ENCODE data around the gene PYGB.

PYGB gene

DNA sequence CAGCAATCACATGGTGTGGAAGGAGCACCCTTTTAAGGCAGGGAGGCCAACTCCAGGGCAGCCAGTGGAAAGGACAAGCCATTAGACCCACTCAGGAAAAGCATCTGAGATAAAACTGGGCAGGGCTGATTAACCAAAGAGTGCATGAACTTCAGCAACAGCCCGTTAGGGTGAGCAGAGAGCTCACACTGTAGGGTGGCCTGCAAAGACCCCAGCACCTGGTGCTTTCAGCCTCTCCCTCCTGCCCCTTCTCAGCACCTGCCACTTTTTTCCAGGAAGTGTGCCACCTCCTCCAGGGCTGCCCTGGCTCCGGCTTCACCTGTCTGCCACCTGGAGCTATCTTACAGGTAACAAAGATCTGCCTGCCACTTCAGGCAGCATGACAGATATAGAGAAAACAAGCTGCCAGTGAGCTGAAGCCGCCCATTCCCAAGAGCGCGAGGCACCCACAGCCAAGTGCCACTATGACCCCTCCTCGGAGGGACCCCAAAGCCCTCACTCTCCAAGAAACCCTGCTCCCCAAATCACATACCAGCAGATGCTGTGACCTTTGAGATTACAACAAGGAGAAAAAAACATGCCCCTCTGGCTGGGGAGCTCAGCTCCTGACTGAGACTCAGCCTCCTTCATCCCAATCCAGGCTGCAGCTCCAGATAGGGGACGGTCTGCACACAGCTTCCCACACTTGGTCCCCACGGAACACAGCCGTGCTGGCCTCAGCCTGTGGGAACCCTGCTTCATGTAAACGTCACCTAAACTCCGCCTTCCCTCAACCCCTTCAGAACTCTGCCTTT lies 71.6 kb downstream of the PYGB start:
- TF ChIP-seq, protein P1, sequence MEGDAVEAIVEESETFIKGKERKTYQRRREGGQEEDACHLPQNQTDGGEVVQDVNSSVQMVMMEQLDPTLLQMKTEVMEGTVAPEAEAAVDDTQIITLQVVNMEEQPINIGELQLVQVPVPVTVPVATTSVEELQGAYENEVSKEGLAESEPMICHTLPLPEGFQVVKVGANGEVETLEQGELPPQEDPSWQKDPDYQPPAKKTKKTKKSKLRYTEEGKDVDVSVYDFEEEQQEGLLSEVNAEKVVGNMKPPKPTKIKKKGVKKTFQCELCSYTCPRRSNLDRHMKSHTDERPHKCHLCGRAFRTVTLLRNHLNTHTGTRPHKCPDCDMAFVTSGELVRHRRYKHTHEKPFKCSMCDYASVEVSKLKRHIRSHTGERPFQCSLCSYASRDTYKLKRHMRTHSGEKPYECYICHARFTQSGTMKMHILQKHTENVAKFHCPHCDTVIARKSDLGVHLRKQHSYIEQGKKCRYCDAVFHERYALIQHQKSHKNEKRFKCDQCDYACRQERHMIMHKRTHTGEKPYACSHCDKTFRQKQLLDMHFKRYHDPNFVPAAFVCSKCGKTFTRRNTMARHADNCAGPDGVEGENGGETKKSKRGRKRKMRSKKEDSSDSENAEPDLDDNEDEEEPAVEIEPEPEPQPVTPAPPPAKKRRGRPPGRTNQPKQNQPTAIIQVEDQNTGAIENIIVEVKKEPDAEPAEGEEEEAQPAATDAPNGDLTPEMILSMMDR (IDR thresholded peaks at IDR 0.05) = no peak
- no peak for TF ChIP-seq ZFX (IDR thresholded peaks at IDR 0.05; ENCODE audit: borderline replicate concordance)
- no peak overlapping the region for H3K27ac ChIP-seq

DNA sequence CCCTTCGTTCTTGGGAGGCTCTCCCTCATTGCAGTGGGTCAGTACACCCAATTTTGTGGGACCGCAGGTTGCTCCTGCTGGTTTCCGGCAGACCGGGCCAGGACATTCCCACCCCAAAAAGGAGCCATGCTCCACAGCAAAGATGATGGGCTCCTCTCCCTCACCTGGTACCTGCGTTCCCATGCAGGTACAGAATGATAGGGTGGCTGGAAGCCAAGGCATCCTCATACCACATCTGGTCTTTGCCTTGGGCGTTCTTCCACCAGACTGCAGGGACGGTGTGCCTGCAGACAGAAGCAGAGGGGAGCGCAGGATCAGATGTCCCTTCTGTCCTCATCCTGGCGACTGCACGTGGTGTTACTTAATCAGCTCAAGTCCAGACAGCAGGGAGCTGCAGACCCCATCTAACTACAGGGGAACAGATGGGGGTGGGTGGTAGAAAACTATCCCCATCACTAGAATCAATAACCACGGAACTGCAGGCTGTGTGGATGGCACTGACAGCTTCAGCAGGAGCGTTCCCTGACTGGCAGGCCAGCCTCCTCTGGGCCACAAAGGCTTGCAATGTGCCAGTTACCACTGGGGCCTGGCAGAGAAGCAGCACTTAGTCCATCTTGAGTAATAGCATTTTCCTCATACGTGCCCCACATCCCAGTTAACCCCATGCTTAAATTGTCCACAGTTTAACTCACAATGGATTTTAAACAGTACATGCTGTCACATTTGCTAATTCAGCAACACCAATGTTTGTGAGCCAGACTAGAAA lies 72.3 kb downstream of the PYGB start:
- no peak overlapping the region for H3K27ac ChIP-seq
- TF ChIP-seq, protein P1 (IDR thresholded peaks at IDR 0.05) = no peak
- TF ChIP-seq ZFX (IDR thresholded peaks at IDR 0.05; ENCODE audit: borderline replicate concordance) = no peak

DNA sequence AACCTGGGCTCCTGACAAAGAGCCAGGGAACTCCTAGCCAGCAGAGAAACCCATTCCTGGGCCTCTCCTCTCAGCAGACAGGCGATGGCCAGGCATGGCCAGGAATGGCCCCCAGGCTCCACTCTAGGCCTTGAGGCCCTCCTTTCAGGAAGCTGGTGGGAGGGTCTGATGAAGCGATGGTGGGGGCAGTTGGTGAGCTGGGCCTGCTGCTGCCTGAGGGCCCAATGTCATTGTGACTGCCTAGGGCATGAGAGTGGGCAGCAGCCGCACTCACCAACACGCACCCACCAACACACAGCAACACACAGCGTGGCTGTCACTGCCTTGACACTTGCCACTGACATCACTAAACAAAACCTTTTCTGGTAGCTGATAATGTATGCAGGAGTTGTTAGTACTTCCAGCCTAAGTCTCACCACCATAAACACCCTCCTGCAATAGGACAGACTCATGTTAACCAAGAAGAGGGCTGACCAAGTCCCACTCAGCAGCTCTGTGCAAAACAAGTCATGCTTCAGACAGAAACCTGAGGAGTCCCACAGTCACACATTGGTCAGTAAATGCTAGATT lies 73.5 kb downstream of the PYGB start:
- TF ChIP-seq, protein P1 (IDR thresholded peaks at IDR 0.05) = no peak
- TF ChIP-seq ZFX (IDR thresholded peaks at IDR 0.05; ENCODE audit: borderline replicate concordance) = no peak
- no peak overlapping the region for H3K27ac ChIP-seq

DNA sequence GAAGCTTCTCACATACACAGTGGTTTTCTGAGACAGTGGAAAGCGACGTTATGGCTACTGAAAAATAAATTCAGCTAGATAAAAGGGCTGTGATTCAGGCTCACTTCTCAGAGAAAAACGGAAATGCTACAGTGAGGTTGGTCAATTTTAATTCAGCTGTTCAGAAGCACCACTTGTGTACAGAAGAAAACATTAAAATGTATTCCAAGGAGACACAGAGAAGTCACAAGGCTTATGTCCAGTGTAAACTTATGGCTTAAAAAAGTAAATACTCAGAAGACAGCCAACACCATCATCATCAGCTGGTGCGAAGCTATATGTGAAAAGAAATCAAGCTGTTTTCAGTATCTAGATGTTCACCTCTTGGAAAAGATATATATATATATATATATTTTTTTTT lies 74.1 kb downstream of the PYGB start:
- TF ChIP-seq, protein P1 (IDR thresholded peaks at IDR 0.05) = no peak
- TF ChIP-seq ZFX (IDR thresholded peaks at IDR 0.05; ENCODE audit: borderline replicate concordance) = no peak
- no peak overlapping the region for H3K27ac ChIP-seq

DNA sequence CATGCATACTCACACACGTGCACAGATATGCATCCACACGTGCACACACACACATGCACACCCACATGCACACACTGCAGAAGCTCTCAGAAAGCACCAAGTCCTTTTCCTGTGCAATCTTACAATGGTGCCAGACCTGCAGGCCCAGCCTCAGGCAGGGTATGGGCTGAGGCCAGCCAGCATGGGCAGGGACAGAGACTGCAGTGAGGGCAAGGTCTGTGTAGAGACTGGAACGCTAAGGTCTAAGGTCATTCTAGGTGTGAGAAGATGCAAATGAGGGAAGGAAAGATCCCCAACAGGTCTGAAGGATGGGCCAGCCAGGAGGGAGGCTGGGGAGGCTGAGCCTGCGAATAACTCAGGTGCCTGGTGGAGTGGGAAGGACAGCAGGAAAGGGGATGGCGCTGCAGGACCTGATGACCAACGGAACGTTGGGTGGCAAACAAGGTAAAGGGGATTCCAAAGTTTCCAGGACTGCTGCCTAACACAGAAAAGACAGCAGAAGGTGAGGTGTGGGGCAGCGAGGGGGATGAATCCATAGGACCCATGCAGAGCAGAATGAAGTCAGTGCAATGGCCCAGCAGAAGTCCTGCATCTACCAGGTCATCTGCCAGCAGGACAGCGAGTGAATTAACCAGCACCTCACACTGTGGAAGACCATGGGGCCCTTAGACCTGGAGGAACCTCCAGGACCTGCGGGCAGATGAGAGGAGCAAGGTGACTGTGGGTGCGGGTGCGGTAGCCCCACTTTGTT lies 75.8 kb downstream of the PYGB start:
- TF ChIP-seq, protein P1 (IDR thresholded peaks at IDR 0.05) = no peak
- TF ChIP-seq ZFX (IDR thresholded peaks at IDR 0.05; ENCODE audit: borderline replicate concordance) = no peak
- no peak overlapping the region for H3K27ac ChIP-seq

DNA sequence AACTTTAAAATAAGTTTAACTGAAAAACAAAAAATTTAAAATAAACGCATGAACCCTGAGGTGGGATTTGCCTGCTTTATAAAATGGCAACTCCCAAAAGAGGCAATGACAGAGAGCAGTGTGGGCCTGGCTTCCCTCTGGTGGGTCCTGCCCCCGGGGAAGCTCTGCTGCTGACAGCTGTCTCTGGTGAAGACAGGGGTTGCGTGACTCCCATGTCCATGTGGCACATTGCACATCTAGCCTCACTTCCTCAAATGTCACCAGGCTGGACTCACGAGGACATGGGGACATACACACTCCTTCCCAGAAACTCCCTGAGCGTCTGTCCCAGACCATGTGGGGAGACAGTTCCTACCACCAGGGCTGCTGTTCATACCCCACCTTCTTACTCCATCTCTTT lies 76.5 kb downstream of the PYGB start:
- TF ChIP-seq ZFX (IDR thresholded peaks at IDR 0.05; ENCODE audit: borderline replicate concordance) = no peak
- TF ChIP-seq, protein P1 (IDR thresholded peaks at IDR 0.05) = no peak
- H3K27ac ChIP-seq = no peak overlapping the region

All from 22Rv1 (cell line).